Hepatocyte (in vitro differentiated cells): ENCODE measurements around the gene RAVER1.

Experiments used
- CTCF ChIP-seq: fragments of 200-600 bp; sonication (generic); IDR thresholded peaks from 2 replicates; pipeline ENCODE4 v1.5.1; 2016; ENCODE audit warnings: antibody characterized with exemption, mild to moderate bottlenecking; ENCODE audit not compliant: poor library complexity
- EZH2 ChIP-seq: fragments of 200-600 bp; sonication (generic); IDR thresholded peaks from 2 replicates; pipeline ENCODE4 v1.6.1; 2016; ENCODE audit warnings: antibody characterized with exemption, mild to moderate bottlenecking, borderline replicate concordance
- EZH2phosphoT487 ChIP-seq: fragments of 200-600 bp; sonication (generic); IDR thresholded peaks from one replicate; pipeline ENCODE4 v1.6.1; 2018; ENCODE audit warnings: antibody characterized with exemption, mild to moderate bottlenecking, low read depth, moderate library complexity; ENCODE audit not compliant: unreplicated experiment, severe bottlenecking

GRCh38 chr19:10356431-10356830 is 23.1 kb upstream of the RAVER1 start:
- TF ChIP-seq CTCF (no peak), EZH2 (no peak), EZH2phosphoT487 (no peak)
